Measurements from ENCODE around the gene FANCI. TPM values are rescaled to one million over a fixed set of nuclear protein-coding genes. Genes with fewer than 3 reads are reported as not detected.

FANCI gene
- total RNA-seq, 2 experiments from 2014 or later: 180 TPM

GRCh38 chr15:89326316-89326715, 82.5 kb downstream of the FANCI start:
- CTCF ChIA-PET: no interaction called here
- peaks cover 72% of the 10 kb centered on the region for H3K36me3 Mint-ChIP-seq (ENCODE audit: low read depth)
- no peak for DNase-seq

DNA sequence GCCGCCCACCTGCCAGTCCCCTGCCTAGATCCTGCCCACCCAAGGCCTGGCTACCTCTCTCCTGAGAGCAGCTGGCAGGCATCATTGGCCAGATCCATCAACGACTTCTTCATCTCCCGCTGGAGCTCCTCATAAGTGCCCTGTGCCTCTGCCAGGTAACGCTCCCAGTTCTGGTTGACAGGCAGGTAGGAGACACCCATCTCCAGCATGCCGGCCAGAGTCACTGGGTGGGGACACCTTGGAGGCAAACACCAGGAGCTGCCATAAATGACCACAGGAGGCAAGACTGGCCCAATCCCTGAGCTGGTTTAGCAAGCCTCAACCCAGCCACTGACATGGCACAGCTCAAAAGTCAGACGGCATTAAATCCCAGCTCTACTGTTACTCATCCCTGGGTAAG, 83.3 kb downstream of the FANCI start:
- ATAC-seq: no peak
- Mint-ChIP-seq H3K4me3 (no peak overlapping the region), H3K27me3 (no peaks in the 10 kb centered on the region), H3K27ac (peak overlapping the region; percentile 20), H3K4me1 (ENCODE audit: low read depth) (peaks cover 41% of the 10 kb centered on the region), H3K36me3 (ENCODE audit: low read depth) (peaks cover 75% of the 10 kb centered on the region), H3K9me3 (no peaks in the 10 kb centered on the region)
- intact Hi-C loops (cut with micrococcal nuclease): no loop called here
- TF ChIP-seq, protein P1, sequence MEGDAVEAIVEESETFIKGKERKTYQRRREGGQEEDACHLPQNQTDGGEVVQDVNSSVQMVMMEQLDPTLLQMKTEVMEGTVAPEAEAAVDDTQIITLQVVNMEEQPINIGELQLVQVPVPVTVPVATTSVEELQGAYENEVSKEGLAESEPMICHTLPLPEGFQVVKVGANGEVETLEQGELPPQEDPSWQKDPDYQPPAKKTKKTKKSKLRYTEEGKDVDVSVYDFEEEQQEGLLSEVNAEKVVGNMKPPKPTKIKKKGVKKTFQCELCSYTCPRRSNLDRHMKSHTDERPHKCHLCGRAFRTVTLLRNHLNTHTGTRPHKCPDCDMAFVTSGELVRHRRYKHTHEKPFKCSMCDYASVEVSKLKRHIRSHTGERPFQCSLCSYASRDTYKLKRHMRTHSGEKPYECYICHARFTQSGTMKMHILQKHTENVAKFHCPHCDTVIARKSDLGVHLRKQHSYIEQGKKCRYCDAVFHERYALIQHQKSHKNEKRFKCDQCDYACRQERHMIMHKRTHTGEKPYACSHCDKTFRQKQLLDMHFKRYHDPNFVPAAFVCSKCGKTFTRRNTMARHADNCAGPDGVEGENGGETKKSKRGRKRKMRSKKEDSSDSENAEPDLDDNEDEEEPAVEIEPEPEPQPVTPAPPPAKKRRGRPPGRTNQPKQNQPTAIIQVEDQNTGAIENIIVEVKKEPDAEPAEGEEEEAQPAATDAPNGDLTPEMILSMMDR (IDR thresholded peaks at IDR 0.05): no peak
- DNase-seq: no peak
- ChIA-PET CTCF (interaction anchor here (6.8 to 12.7 kb wide), 2 partner anchors 30 to 120 kb away, joined by 34 to 116 read pairs; no protein-coding TSS in a partner anchor), POLR2A (interaction anchor here (0.9 to 11.7 kb wide), 2 partner anchors 8 to 82 kb away, joined by 3 to 128 read pairs; no protein-coding TSS in a partner anchor)

More at GRCh38 chr15:89326316-89326715, 82.5 kb downstream of the FANCI start:
- TF ChIP-seq, protein P1 (IDR thresholded peaks at IDR 0.05): no peak
- Mint-ChIP-seq H3K27ac (peak overlapping the region; percentile 57), H3K9me3 (no peaks in the 10 kb centered on the region), H3K4me3 (no peak overlapping the region), H3K4me1 (ENCODE audit: low read depth) (peaks cover 33% of the 10 kb centered on the region), H3K27me3 (no peaks in the 10 kb centered on the region)
- POLR2A ChIA-PET: interaction anchor here (1.4 to 11.7 kb wide), 2 partner anchors 7 to 14 kb away, joined by 5 to 128 read pairs; no protein-coding TSS in a partner anchor
- no peak for ATAC-seq
- intact Hi-C loops (cut with micrococcal nuclease): no loop called here

DNA sequence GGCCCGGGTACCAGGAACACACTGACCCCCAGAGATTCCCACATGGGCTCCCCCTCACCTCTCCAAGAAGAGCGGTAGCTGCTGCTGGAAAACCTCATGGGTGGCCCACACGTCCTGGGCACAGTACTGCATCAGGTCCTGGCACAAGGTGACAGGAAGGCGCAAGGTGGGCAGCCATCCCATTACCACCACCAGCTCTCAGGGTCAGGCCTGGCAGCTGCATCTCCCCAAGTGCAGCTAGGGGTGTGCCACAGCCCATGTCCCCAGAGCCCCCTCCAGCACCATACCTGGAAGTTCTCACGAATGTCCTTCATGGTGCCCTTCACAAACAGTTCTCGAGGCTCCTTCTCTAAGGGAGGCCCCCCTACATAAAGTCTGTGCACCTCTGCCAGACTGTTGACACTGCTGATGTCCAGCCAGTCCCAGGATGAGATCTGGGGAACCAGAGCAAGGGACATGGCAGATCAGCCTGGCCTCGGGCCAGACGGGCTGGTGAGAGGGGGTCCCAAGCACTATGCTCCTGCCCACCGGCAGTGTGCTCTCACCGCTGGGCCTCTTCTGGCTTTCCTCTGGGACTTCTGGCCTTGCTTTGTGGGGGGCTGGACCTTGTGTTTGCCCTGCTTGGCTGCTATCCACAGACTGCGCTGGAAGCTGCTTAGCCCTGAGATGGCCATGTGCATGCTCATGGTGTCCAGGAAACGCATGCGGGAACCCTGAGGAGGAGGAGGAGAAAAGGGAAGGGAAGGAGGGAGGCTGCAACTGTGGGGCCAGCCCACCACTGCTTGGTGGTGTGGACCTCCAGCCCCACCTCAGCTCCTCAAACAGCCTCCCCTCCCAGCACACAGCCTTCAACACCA, 84.8 kb downstream of the FANCI start:
- H3K4me1 Mint-ChIP-seq (ENCODE audit: low read depth): peaks cover 49% of the 10 kb centered on the region
- H3K9me3 Mint-ChIP-seq: no peaks in the 10 kb centered on the region
- peaks cover 73% of the 10 kb centered on the region for H3K36me3 Mint-ChIP-seq (ENCODE audit: low read depth)
- ChIA-PET CTCF (interaction anchor here (0.6 to 12.7 kb wide), 4 partner anchors 12 to 151 kb away, joined by 3 to 116 read pairs (median 19); no protein-coding TSS in a partner anchor), POLR2A (interaction anchor here (0.9 to 11.7 kb wide), 5 partner anchors 9 to 83 kb away, joined by 3 to 128 read pairs (median 3); no protein-coding TSS in a partner anchor)
- no peak overlapping the region for H3K4me3 Mint-ChIP-seq
- ATAC-seq: no peak
- TF ChIP-seq, protein P1 (IDR thresholded peaks at IDR 0.05): no peak
- peak overlapping the region; percentile 82 for H3K27ac Mint-ChIP-seq
- intact Hi-C loops (cut with micrococcal nuclease): no loop called here
- no peak for DNase-seq
- H3K27me3 Mint-ChIP-seq: no peaks in the 10 kb centered on the region

GRCh38 chr15:89329329-89330084, 85.7 kb downstream of the FANCI start:
- POLR2A ChIA-PET: interaction anchor here (0.5 to 11.7 kb wide), 8 partner anchors 9 to 84 kb away, joined by 3 to 128 read pairs (median 3); no protein-coding TSS in a partner anchor
- Mint-ChIP-seq H3K36me3 (ENCODE audit: low read depth) (peaks cover 74% of the 10 kb centered on the region), H3K4me3 (peak overlapping the region; percentile 53)

More at GRCh38 chr15:89329329-89330084, 85.7 kb downstream of the FANCI start:
- peak overlapping the region; percentile 82 for H3K27ac Mint-ChIP-seq
- ATAC-seq (peak; percentile 55), DNase-seq (peak; percentile 66)
- TF ChIP-seq, protein P1 (IDR thresholded peaks at IDR 0.05): no peak
- CTCF ChIA-PET: interaction anchor here (0.6 to 12.7 kb wide), 6 partner anchors 9 to 123 kb away, joined by 3 to 116 read pairs (median 7); no protein-coding TSS in a partner anchor
- no peaks in the 10 kb centered on the region for H3K9me3 Mint-ChIP-seq
- peaks cover 50% of the 10 kb centered on the region for H3K4me1 Mint-ChIP-seq (ENCODE audit: low read depth)
- intact Hi-C loops (cut with micrococcal nuclease): no loop called here
- H3K27me3 Mint-ChIP-seq: no peaks in the 10 kb centered on the region

All from activated CD8-positive, alpha-beta T cell treated with anti-CD3 and anti-CD28 coated beads for 36 hours (primary cell).